Endodermal cell (in vitro differentiated cells): ENCODE measurements around the gene TLE6. TPM values are rescaled to one million over a fixed set of nuclear protein-coding genes. Genes with fewer than 3 reads are reported as not detected.

Source experiments
- DNase-seq: peaks from one replicate; pipeline ENCODE4 v3.0.0-alpha.2; 2017
- H3K27ac ChIP-seq: 2 replicates; pipeline ENCODE4 v1.5.1; 2013; ENCODE audit warnings: mild to moderate bottlenecking, low read depth, low read length, moderate library complexity
- H3K27me3 ChIP-seq: 2 replicates; pipeline ENCODE4 v1.6.1; 2013; ENCODE audit warnings: mild to moderate bottlenecking, low read length, moderate library complexity; ENCODE audit not compliant: insufficient read depth, control insufficient read depth, poor library complexity, severe bottlenecking
- H3K36me3 ChIP-seq: 2 replicates; pipeline ENCODE4 v1.7.0; 2013; ENCODE audit warnings: mild to moderate bottlenecking, low read length, moderate library complexity; ENCODE audit not compliant: control insufficient read depth, insufficient read depth
- H3K4me1 ChIP-seq: one replicate; pipeline ENCODE4 v1.7.0; 2013; ENCODE audit warnings: low read length; ENCODE audit not compliant: control insufficient read depth, insufficient read depth
- H3K4me3 ChIP-seq: 2 replicates; pipeline ENCODE4 v1.5.1; 2013; ENCODE audit warnings: mild to moderate bottlenecking, low read length, moderate library complexity
- H3K9ac ChIP-seq: 2 replicates; pipeline ENCODE4 v1.6.1; 2013; ENCODE audit warnings: mild to moderate bottlenecking, low read length, moderate library complexity; ENCODE audit not compliant: poor library complexity, severe bottlenecking; ENCODE audit errors: extremely low read depth
- H3K9me3 ChIP-seq: 2 replicates; pipeline ENCODE4 v1.6.1; 2013; ENCODE audit warnings: mild to moderate bottlenecking, low read length, moderate library complexity; ENCODE audit not compliant: control insufficient read depth
- H3K27ac Mint-ChIP-seq: 2 replicates; pipeline ENCODE4 v1.8.0; 2020; ENCODE audit warnings: mixed read lengths
- H3K27me3 Mint-ChIP-seq: 2 replicates; pipeline ENCODE4 v1.8.0; 2021; ENCODE audit warnings: mild to moderate bottlenecking, mixed read lengths; ENCODE audit not compliant: insufficient read depth
- H3K36me3 Mint-ChIP-seq: 2 replicates; pipeline ENCODE4 v1.8.0; 2020; ENCODE audit warnings: low read depth, mixed read lengths
- H3K4me1 Mint-ChIP-seq: 2 replicates; pipeline ENCODE4 v1.8.0; 2020; ENCODE audit warnings: mixed read lengths
- H3K4me3 Mint-ChIP-seq: 2 replicates; pipeline ENCODE4 v1.8.0; 2020; ENCODE audit warnings: mild to moderate bottlenecking, moderate library complexity, mixed read lengths
- H3K9me3 Mint-ChIP-seq: 2 replicates; pipeline ENCODE4 v1.8.0; 2020; ENCODE audit warnings: mild to moderate bottlenecking, mixed read lengths
- WGBS, 2 experiments: methylation state at CpG; one replicate each; pipeline versions ENCODE4 v1.1.5 to v1.1.7; 2013; ENCODE audit warnings: missing lambda C conversion rate in 2 of 2, mixed read lengths in 1 of 2; ENCODE audit not compliant: insufficient coverage in 1 of 2, insufficient read length in 1 of 2; 5-methylcytosine and 5-hydroxymethylcytosine counted together
- total RNA-seq, 2 donors: library from RNA; stranded (reverse); fragmentation: NEBNext Ultra II Directional in 1 of 2; extraction: Animal tissue kit (Norgen Biotek cat#: 25700) in 1 of 2; gene quantifications; 2 replicates in 1 of 2; 3 replicates in 1 of 2; pipeline ENCODE4 v1.2.1, GENCODE V29; 2021
- TF ChIP-seq, protein P1 (sequence below): fragments of 200-600 bp; sonication (generic); conservative IDR thresholded peaks from 2 replicates; pipeline ENCODE4 v1.5.0; 2021; ENCODE audit warnings: antibody characterized with exemption, mild to moderate bottlenecking

TLE6 gene
- total RNA-seq, 2 donors from 2014 or later = 13.7 to 17.3 TPM

DNA sequence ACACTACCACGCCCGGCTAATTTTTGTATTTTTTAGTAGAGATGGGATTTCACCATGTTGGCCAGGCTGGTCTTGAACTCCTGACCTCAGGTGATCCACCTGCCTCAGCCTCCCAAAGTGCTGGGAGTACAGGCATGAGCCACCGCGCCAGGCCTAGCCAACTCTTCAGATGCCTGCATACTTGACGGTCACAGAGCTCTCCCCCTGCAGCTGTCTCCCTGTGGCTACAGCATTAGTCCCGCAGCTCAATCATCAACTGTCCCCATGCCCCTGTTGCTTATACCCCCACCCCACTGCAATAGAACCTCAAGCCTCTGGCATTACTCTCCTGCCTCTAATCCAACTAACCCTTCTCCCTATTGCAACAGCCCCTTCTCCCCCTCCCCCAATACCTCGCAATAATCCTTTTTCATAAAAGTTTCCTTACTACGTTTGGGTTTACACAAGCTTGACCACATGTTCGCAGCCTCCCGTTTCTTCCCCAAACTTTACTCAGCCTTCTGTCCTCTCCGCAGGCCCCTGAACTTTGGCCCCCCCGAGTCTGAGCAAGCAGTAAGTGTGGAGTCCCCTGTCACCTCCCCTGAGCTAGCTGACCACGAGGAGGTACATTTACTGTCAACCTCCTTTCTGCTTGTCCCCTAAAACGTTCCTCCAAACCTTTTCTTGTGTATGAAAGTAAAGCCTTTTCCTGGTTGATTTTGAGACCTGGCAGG is 34.3 kb upstream of the TLE6 start:
- H3K4me1 ChIP-seq = no peaks in the 10 kb centered on the region
- no peak overlapping the region for H3K27ac ChIP-seq
- Mint-ChIP-seq H3K36me3 (peaks cover 19% of the 10 kb centered on the region), H3K9me3 (peaks cover 19% of the 10 kb centered on the region), H3K27ac (no peak overlapping the region), H3K4me3 (peak overlapping the region; percentile 73), H3K27me3 (no peaks in the 10 kb centered on the region), H3K4me1 (peaks cover 4% of the 10 kb centered on the region)
- DNase-seq = no peak
- 95 to 96% methylated on average over 10 to 14 of the region's 14 CpGs for WGBS, 2 experiments
- H3K36me3 ChIP-seq = peaks cover 4% of the 10 kb centered on the region
- no peaks in the 10 kb centered on the region for H3K27me3 ChIP-seq
- H3K4me3 ChIP-seq = no peak overlapping the region
- TF ChIP-seq, protein P1, sequence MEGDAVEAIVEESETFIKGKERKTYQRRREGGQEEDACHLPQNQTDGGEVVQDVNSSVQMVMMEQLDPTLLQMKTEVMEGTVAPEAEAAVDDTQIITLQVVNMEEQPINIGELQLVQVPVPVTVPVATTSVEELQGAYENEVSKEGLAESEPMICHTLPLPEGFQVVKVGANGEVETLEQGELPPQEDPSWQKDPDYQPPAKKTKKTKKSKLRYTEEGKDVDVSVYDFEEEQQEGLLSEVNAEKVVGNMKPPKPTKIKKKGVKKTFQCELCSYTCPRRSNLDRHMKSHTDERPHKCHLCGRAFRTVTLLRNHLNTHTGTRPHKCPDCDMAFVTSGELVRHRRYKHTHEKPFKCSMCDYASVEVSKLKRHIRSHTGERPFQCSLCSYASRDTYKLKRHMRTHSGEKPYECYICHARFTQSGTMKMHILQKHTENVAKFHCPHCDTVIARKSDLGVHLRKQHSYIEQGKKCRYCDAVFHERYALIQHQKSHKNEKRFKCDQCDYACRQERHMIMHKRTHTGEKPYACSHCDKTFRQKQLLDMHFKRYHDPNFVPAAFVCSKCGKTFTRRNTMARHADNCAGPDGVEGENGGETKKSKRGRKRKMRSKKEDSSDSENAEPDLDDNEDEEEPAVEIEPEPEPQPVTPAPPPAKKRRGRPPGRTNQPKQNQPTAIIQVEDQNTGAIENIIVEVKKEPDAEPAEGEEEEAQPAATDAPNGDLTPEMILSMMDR = no peak
- peaks cover 4% of the 10 kb centered on the region for H3K9me3 ChIP-seq
- H3K9ac ChIP-seq = no peak overlapping the region

DNA sequence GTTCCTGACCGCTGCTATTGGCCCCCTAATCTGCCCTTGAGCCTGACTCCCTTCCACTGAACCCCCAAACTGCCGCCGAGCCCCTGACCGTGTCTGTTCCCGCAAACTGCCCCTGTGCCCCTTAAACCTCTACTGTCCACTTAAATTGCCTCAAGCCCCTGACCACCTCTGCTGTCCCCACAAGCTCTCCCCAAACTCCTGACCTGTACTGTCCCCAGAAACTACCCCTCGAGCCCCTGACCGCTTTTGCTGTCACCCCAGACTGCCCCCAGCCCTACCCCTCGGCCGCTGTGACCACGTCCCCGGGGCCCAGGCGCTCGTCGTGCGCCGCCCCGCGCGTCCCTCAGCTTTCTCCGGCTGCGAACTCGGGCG is 33.0 kb upstream of the TLE6 start:
- TF ChIP-seq, protein P1 = no peak
- no peak for DNase-seq

DNA sequence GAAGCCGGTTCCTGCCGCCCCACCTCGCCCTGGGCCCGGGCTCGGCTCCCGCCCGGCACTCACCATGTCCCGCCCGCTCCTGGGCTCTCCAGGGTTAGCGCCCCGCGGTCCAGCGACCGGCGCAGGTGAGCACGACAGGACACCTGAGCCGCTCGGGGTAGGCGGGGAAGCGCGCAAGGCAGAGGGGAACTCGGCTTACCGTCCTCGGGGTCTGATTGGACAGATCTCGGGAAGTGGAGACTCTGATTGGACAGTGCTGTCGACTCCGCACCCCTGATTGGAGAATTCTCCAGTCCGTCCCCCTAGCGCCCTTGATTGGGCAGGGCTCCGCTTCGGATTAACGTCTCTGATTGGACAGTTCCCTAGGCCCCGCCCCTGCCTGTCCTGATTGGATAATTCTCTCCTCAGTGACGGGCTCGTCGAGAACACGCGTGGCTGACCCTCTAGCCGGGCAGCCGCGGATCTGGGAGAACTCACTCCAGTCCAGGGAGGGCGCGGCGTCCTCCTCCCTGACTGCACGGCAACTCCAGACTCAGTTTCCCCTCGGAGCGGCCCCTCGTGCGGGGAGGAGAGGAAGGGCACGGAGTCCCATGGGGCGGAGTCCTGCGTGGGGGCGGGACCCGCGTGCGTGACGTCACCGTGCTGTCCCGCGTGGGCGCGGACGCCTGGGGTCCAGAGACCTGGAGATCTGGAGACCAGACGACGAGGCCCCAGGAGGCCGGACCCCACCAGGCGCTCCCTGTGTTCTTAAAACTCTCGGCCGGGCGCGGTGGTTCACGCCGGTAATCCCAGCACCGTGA is 32.4 kb upstream of the TLE6 start, which contains the start of gene ZNF77:
Gene ZNF77, minus strand, starts transcription at position 197 of the 800 bp plus-strand sequence. Its CDS starts 131 bp downstream, at position 66.
- DNase-seq = peak; percentile 98
- H3K27ac ChIP-seq = peak within 1 kb of the TSS; percentile 58
- peaks cover 6% of the 10 kb centered on the region for H3K36me3 Mint-ChIP-seq
- TF ChIP-seq, protein P1 = no peak
- peak within 1 kb of the TSS; percentile 81 for H3K4me3 ChIP-seq
- H3K27ac Mint-ChIP-seq = peak within 1 kb of the TSS; percentile 87
- peaks cover 11% of the 10 kb centered on the region for H3K4me1 Mint-ChIP-seq
- H3K36me3 ChIP-seq = no peaks in the 10 kb centered on the region
- H3K27me3 ChIP-seq = no peaks in the 10 kb centered on the region
- H3K9me3 ChIP-seq = no peaks in the 10 kb centered on the region
- no peaks in the 10 kb centered on the region for H3K27me3 Mint-ChIP-seq
- H3K4me3 Mint-ChIP-seq = peak within 1 kb of the TSS; percentile 73
- peaks cover 5% of the 10 kb centered on the region for H3K9me3 Mint-ChIP-seq
- H3K9ac ChIP-seq = peak within 1 kb of the TSS; percentile 77
- no peaks in the 10 kb centered on the region for H3K4me1 ChIP-seq
- 0 to 4% methylated on average over 11 to 74 of the region's 74 CpGs for WGBS, 2 experiments

More for the DNA sequence above, 33.0 kb upstream of the TLE6 start:
- H3K4me3 Mint-ChIP-seq = peak overlapping the region; percentile 73
- peaks cover 10% of the 10 kb centered on the region for H3K9me3 Mint-ChIP-seq
- peaks cover 6% of the 10 kb centered on the region for H3K4me1 Mint-ChIP-seq
- Histone ChIP-seq H3K9ac (peak overlapping the region; percentile 77), H3K4me3 (peak overlapping the region; percentile 81), H3K4me1 (no peaks in the 10 kb centered on the region), H3K27me3 (no peaks in the 10 kb centered on the region), H3K36me3 (no peaks in the 10 kb centered on the region), H3K27ac (no peak overlapping the region), H3K9me3 (no peaks in the 10 kb centered on the region)
- H3K27ac Mint-ChIP-seq = no peak overlapping the region
- WGBS, 2 experiments = 4 to 8% methylated on average over 17 to 23 of the region's 23 CpGs
- H3K36me3 Mint-ChIP-seq = peaks cover 11% of the 10 kb centered on the region
- H3K27me3 Mint-ChIP-seq = no peaks in the 10 kb centered on the region
